H9 (cell line): ENCODE data around the gene PARM1. TPM values are rescaled to one million over a fixed set of nuclear protein-coding genes. Genes with fewer than 3 reads are reported as not detected.

Source experiments
- DNase-seq: peaks from one replicate; pipeline ENCODE4 v3.0.0-alpha.2; 2017
- H2AFZ ChIP-seq: one replicate; pipeline ENCODE4 v1.6.1; 2013; ENCODE audit warnings: mild to moderate bottlenecking, low read length, control low read depth, moderate library complexity
- H2AK5ac ChIP-seq: 2 replicates; pipeline ENCODE4 v1.6.1; 2013; ENCODE audit warnings: low read length, control low read depth, mixed read lengths; ENCODE audit not compliant: insufficient read length
- H2BK120ac ChIP-seq: one replicate; pipeline ENCODE4 v1.6.1; 2013; ENCODE audit warnings: low read depth, mild to moderate bottlenecking, low read length, control low read depth, inconsistent platforms; ENCODE audit not compliant: poor library complexity, severe bottlenecking
- H2BK12ac ChIP-seq: 2 replicates; pipeline ENCODE4 v1.6.1; 2013; ENCODE audit warnings: low read length, control low read depth, mixed read lengths, low read depth; ENCODE audit not compliant: insufficient read length
- H2BK15ac ChIP-seq: 2 replicates; pipeline ENCODE4 v1.6.1; 2013; ENCODE audit warnings: low read depth, low read length, control low read depth
- H2BK20ac ChIP-seq: one replicate; pipeline ENCODE4 v1.6.1; 2013; ENCODE audit warnings: low read depth, mild to moderate bottlenecking, low read length, control low read depth, inconsistent platforms; ENCODE audit not compliant: poor library complexity, severe bottlenecking
- H2BK5ac ChIP-seq: 2 replicates; pipeline ENCODE4 v1.6.1; 2013; ENCODE audit warnings: low read length, control low read depth, mixed read lengths; ENCODE audit not compliant: insufficient read length
- H3K14ac ChIP-seq: 2 replicates; pipeline ENCODE4 v1.6.1; 2013; ENCODE audit warnings: low read length, control low read depth; ENCODE audit not compliant: insufficient read depth
- H3K18ac ChIP-seq: 2 replicates; pipeline ENCODE4 v1.6.1; 2013; ENCODE audit warnings: low read depth, mild to moderate bottlenecking, mixed read lengths, low read length, control low read depth; ENCODE audit not compliant: insufficient read length
- H3K23ac ChIP-seq: 2 replicates; pipeline ENCODE4 v1.6.1; 2013; ENCODE audit warnings: low read length, control low read depth, mixed read lengths, low read depth; ENCODE audit not compliant: insufficient read length
- H3K23me2 ChIP-seq: 2 replicates; pipeline ENCODE4 v1.6.1; 2013; ENCODE audit warnings: low read depth, mild to moderate bottlenecking, mixed read lengths, low read length, control low read depth; ENCODE audit not compliant: insufficient read length, poor library complexity, severe bottlenecking
- H3K27ac ChIP-seq: 2 replicates; pipeline ENCODE4 v1.5.1; 2013; ENCODE audit warnings: low read length, control low read depth, mixed read lengths, low read depth; ENCODE audit not compliant: insufficient read length
- H3K27me3 ChIP-seq: 2 replicates; pipeline ENCODE4 v1.6.1; 2013; ENCODE audit warnings: low read length, control low read depth, inconsistent platforms; ENCODE audit not compliant: insufficient read depth
- H3K4ac ChIP-seq: 2 replicates; pipeline ENCODE4 v1.6.1; 2013; ENCODE audit warnings: low read depth, mild to moderate bottlenecking, control low read depth, inconsistent platforms, low read length, moderate library complexity
- H3K4me1 ChIP-seq: 2 replicates; pipeline ENCODE4 v1.6.1; 2013; ENCODE audit warnings: low read length, control low read depth, inconsistent platforms; ENCODE audit not compliant: insufficient read depth
- H3K4me2 ChIP-seq: 2 replicates; pipeline ENCODE4 v1.6.1; 2013; ENCODE audit warnings: low read length, control low read depth, mixed read lengths; ENCODE audit not compliant: insufficient read length, insufficient read depth
- H3K56ac ChIP-seq: 2 replicates; pipeline ENCODE4 v1.6.1; 2013; ENCODE audit warnings: low read depth, mild to moderate bottlenecking, mixed read lengths, low read length, control low read depth; ENCODE audit not compliant: insufficient read length
- H3K79me1 ChIP-seq: 2 replicates; pipeline ENCODE4 v1.6.1; 2013; ENCODE audit warnings: low read depth, mild to moderate bottlenecking, moderate library complexity, low read length, control low read depth, inconsistent platforms; ENCODE audit not compliant: insufficient read depth, poor library complexity, severe bottlenecking
- H3K79me2 ChIP-seq: 2 replicates; pipeline ENCODE4 v1.6.1; 2013; ENCODE audit warnings: low read length, control low read depth, inconsistent platforms; ENCODE audit not compliant: insufficient read depth
- H3K9ac ChIP-seq: 2 replicates; pipeline ENCODE4 v1.6.1; 2013; ENCODE audit warnings: low read length, control low read depth, mixed read lengths; ENCODE audit not compliant: insufficient read length; ENCODE audit errors: extremely low read depth
- H3K9me3 ChIP-seq: one replicate; pipeline ENCODE4 v1.6.1; 2013; ENCODE audit warnings: low read depth, low read length, inconsistent platforms; ENCODE audit not compliant: control insufficient read depth
- H3T11ph ChIP-seq: one replicate; pipeline ENCODE4 v1.6.1; 2013; ENCODE audit warnings: mild to moderate bottlenecking, low read length, control low read depth, inconsistent platforms
- H4K20me1 ChIP-seq: one replicate; pipeline ENCODE4 v1.6.1; 2013; ENCODE audit not compliant: control insufficient read depth, insufficient read length, insufficient read depth
- H4K5ac ChIP-seq: 2 replicates; pipeline ENCODE4 v1.6.1; 2013; ENCODE audit warnings: low read depth, mild to moderate bottlenecking, mixed read lengths, low read length, control low read depth; ENCODE audit not compliant: insufficient read length
- H4K8ac ChIP-seq: replicated peaks from 2 replicates; pipeline ENCODE4 v1.6.1; 2013; ENCODE audit warnings: low read length, control low read depth, mixed read lengths, low read depth; ENCODE audit not compliant: insufficient read length
- H4K91ac ChIP-seq: 2 replicates; pipeline ENCODE4 v1.6.1; 2013; ENCODE audit warnings: low read depth, mild to moderate bottlenecking, moderate library complexity, mixed read lengths, low read length, control low read depth; ENCODE audit not compliant: insufficient read length
- H3K27ac Mint-ChIP-seq, 3 experiments: 2 replicates in 2 of 3; 3 replicates in 1 of 3; pipeline ENCODE4 v1.8.0; 2020 to 2021; ENCODE audit warnings: mixed read lengths in 3 of 3, mild to moderate bottlenecking in 1 of 3, moderate library complexity in 1 of 3
- H3K27me3 Mint-ChIP-seq: 2 replicates; pipeline ENCODE4 v1.8.0; 2021; ENCODE audit warnings: low read depth, mild to moderate bottlenecking, moderate library complexity, mixed read lengths
- H3K36me3 Mint-ChIP-seq, 3 experiments: 2 replicates in 2 of 3; 3 replicates in 1 of 3; pipeline ENCODE4 v1.8.0; 2020 to 2021; ENCODE audit warnings: low read depth in 3 of 3, mixed read lengths in 3 of 3; ENCODE audit not compliant: insufficient read depth in 1 of 3
- H3K4me1 Mint-ChIP-seq, 2 experiments: 2 replicates each; pipeline ENCODE4 v1.8.0; 2020; ENCODE audit warnings: mixed read lengths in 2 of 2
- H3K4me3 Mint-ChIP-seq, 2 experiments: 2 replicates in 1 of 2; 3 replicates in 1 of 2; pipeline ENCODE4 v1.8.0; 2020 to 2021; ENCODE audit warnings: mild to moderate bottlenecking in 2 of 2, mixed read lengths in 2 of 2, moderate library complexity in 1 of 2
- H3K9me3 Mint-ChIP-seq, 2 experiments: 2 replicates in 1 of 2; 3 replicates in 1 of 2; pipeline ENCODE4 v1.8.0; 2020; ENCODE audit warnings: mild to moderate bottlenecking in 2 of 2, mixed read lengths in 2 of 2, moderate library complexity in 1 of 2
- CTCF ChIP-seq: fragments of 200-600 bp; sonication (generic); conservative IDR thresholded peaks from 3 replicates; pipeline ENCODE4 v1.8.0; 2021; ENCODE audit warnings: antibody characterized with exemption, mild to moderate bottlenecking
- WGBS: extraction: QIAGEN DNeasy Blood & Tissue Kit; methylation state at CpG from one replicate; pipeline ENCODE4 v1.1.7; 2013; ENCODE audit warnings: missing lambda C conversion rate, low lambda C conversion rate, mixed read lengths; ENCODE audit not compliant: insufficient read length; ENCODE audit errors: extremely low coverage; 5-methylcytosine and 5-hydroxymethylcytosine counted together
- total RNA-seq: library from RNA; stranded (reverse); gene quantifications from 2 replicates; pipeline ENCODE4 v1.2.1, GENCODE V29; 2021

PARM1 gene
- total RNA-seq, 1 experiment from 2014 or later = 2.0 TPM

GRCh38 chr4:75048208-75048879, 115.4 kb downstream of the PARM1 start:
- Mint-ChIP-seq H3K4me3 (no peak overlapping the region), H3K9me3 (no peaks in the 10 kb centered on the region), H3K27me3 (no peaks in the 10 kb centered on the region), H3K4me1 (peaks cover 11 to 15% of the 10 kb centered on the region in 2 experiments), H3K27ac (no peak overlapping the region; a peak in 1 of 7 replicates), H3K36me3 (no peaks in the 10 kb centered on the region; a peak in 1 of 7 replicates)
- Histone ChIP-seq H4K8ac (no peak overlapping the region), H4K20me1 (no peaks in the 10 kb centered on the region), H3K79me2 (no peaks in the 10 kb centered on the region), H3K23ac (no peak overlapping the region), H3K9ac (no peak overlapping the region), H2BK5ac (no peak overlapping the region), H4K91ac (no peak overlapping the region), H3K27ac (no peak overlapping the region), H3K23me2 (no peaks in the 10 kb centered on the region), H4K5ac (no peak overlapping the region), H3K4me1 (no peaks in the 10 kb centered on the region), H3K9me3 (no peaks in the 10 kb centered on the region), H3K27me3 (no peaks in the 10 kb centered on the region), H2BK12ac (no peak overlapping the region), H3K4me2 (no peak overlapping the region), H2AK5ac (no peak overlapping the region), H3K79me1 (no peaks in the 10 kb centered on the region), H2BK15ac (no peak overlapping the region), H3K56ac (no peak overlapping the region), H2BK20ac (no peak overlapping the region), H2BK120ac (no peak overlapping the region), H3K18ac (no peak overlapping the region), H3K14ac (no peak overlapping the region), H2AFZ (peak overlapping the region; percentile 83), H3T11ph (no peak overlapping the region), H3K4ac (no peak overlapping the region)
- DNase-seq = no peak
- no CpG with 5 or more reads among the region's 9 CpGs for whole genome bisulfite sequencing
- peak; percentile 75 for TF ChIP-seq CTCF
